Uterus (tissue), 2 donors: ENCODE data around the gene UBE2H.
"Not testable (repeated sequence)": the region's sequence is repeated elsewhere in the genome, so short reads cannot be mapped to it uniquely, and the experiment has no call there.

Source experiments
- CTCF ChIP-seq, 4 experiments: fragments of 200-600 bp in 2 of 4; fragments of 450-650 bp in 2 of 4; sonication (generic) in 2 of 4; IDR thresholded peaks; one replicate each; pipeline ENCODE4 v1.5.1; 2016 to 2019; ENCODE audit warnings: antibody characterized with exemption in 4 of 4, mild to moderate bottlenecking in 2 of 4, moderate library complexity in 1 of 4
- POLR2A ChIP-seq, 2 donors: fragments of 450-650 bp; IDR thresholded peaks; one replicate each; pipeline ENCODE4 v1.6.1; 2016; ENCODE audit warnings: antibody characterized with exemption in 2 of 2, mild to moderate bottlenecking in 1 of 2, moderate library complexity in 1 of 2

GRCh38 chr7:129864676-129865075 is 88.1 kb downstream of the UBE2H start:
- not testable (repeated sequence) for TF ChIP-seq CTCF, POLR2A (IDR thresholded peaks at IDR 0.05)
